Esophagus squamous epithelium (tissue), 5 donors: ENCODE data around the gene ADORA2A. TPM values are rescaled to one million over a fixed set of nuclear protein-coding genes. Genes with fewer than 3 reads are reported as not detected.

Experiments
- DNase-seq: peaks from one replicate; lab custom pipeline; 2025; lab: John Stamatoyannopoulos, UW
- H3K27ac ChIP-seq, 4 donors: fragments of 200-600 bp; sonication (generic); one replicate each; pipeline ENCODE4 v1.5.1; 2016 to 2019; ENCODE audit warnings: mild to moderate bottlenecking in 1 of 4
- H3K27me3 ChIP-seq, 4 donors: fragments of 200-600 bp; sonication (generic); 1 replicate in 3 of 4; 2 replicates in 1 of 4; pipeline versions ENCODE4 v1.5.1 to v1.6.0; 2017 to 2021; ENCODE audit warnings: antibody characterized with exemption in 1 of 4
- H3K36me3 ChIP-seq, 3 donors: fragments of 200-600 bp; sonication (generic); one replicate each; pipeline ENCODE4 v1.5.1; 2016 to 2019
- H3K4me1 ChIP-seq, 3 donors: fragments of 200-600 bp; sonication (generic); one replicate each; pipeline ENCODE4 v1.5.1; 2017 to 2019
- H3K4me3 ChIP-seq, 4 donors: fragments of 200-600 bp; sonication (generic); 1 replicate in 3 of 4; 2 replicates in 1 of 4; pipeline ENCODE4 v1.5.1; 2016 to 2019; ENCODE audit warnings: mild to moderate bottlenecking in 2 of 4, moderate library complexity in 1 of 4
- H3K9me3 ChIP-seq, 3 donors: fragments of 200-600 bp; sonication (generic); one replicate each; pipeline ENCODE4 v1.5.1; 2016 to 2019
- POLR2A ChIP-seq, 4 donors: fragments of 450-650 bp; IDR thresholded peaks; one replicate each; pipeline ENCODE4 v1.6.1; 2017; ENCODE audit warnings: antibody characterized with exemption in 4 of 4, mild to moderate bottlenecking in 4 of 4, moderate library complexity in 3 of 4
- WGBS, 2 donors: methylation state at CpG; one replicate each; pipeline ENCODE4 v1.1.5; 2018; 5-methylcytosine and 5-hydroxymethylcytosine counted together
- intact Hi-C: fragments of 100-400 bp; cut with DNase I; formaldehyde crosslinking; loops from one replicate; pipeline ENCODE4 v1.15.0; 2022
- total RNA-seq, 4 donors: library from RNA; depleted of rRNA; stranded (reverse); fragments of >200 nt; gene quantifications; one replicate each; pipeline ENCODE4 v1.1.0, GENCODE V29; 2016
- TF ChIP-seq, protein P1 (sequence below), 6 experiments: fragments of 450-650 bp in 4 of 6; fragments of 200-600 bp in 2 of 6; sonication (generic) in 2 of 6; IDR thresholded peaks; one replicate each; pipeline ENCODE4 v1.5.1; 2016 to 2019; ENCODE audit warnings: antibody characterized with exemption in 6 of 6, mild to moderate bottlenecking in 4 of 6, moderate library complexity in 4 of 6
- donor health status: DM: yes; HTN: yes; CAD: no.

The ADORA2A gene
- total RNA-seq, 4 donors from 2014 or later = 1.0 to 4.0 (median 2.4) TPM

DNA sequence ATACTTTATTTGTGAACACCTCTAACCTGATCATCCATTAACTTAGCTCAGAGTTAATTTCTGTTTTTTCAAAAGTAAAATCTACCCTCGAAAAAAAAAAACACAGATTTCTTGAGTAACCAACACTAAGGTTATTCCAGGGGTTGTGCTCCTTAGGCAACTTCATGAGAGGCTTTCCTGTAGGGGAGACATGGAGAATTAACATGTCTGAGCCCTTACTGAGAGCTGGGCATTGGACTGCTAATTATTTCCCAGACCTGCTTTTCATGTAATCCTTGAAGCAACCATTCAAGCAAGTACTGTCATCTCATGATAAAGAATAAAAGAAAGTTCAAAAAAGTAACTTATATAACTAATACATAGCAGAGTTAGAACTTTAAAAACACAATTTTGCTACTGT is 54.2 kb downstream of the ADORA2A start:
- DNase-seq = no peak
- Histone ChIP-seq H3K9me3 (no peaks in the 10 kb centered on the region), H3K4me3 (no peak overlapping the region), H3K36me3 (no peaks in the 10 kb centered on the region), H3K27me3 (no peaks in the 10 kb centered on the region), H3K27ac (no peak overlapping the region), H3K4me1 (peaks cover 3 to 22% (median 6%) of the 10 kb centered on the region in 3 donors)
- WGBS, 2 donors = 38 to 83% methylated on average over 1 of the region's 1 CpG
- no peak for TF ChIP-seq POLR2A (IDR thresholded peaks at IDR 0.05)
- TF ChIP-seq, protein P1, sequence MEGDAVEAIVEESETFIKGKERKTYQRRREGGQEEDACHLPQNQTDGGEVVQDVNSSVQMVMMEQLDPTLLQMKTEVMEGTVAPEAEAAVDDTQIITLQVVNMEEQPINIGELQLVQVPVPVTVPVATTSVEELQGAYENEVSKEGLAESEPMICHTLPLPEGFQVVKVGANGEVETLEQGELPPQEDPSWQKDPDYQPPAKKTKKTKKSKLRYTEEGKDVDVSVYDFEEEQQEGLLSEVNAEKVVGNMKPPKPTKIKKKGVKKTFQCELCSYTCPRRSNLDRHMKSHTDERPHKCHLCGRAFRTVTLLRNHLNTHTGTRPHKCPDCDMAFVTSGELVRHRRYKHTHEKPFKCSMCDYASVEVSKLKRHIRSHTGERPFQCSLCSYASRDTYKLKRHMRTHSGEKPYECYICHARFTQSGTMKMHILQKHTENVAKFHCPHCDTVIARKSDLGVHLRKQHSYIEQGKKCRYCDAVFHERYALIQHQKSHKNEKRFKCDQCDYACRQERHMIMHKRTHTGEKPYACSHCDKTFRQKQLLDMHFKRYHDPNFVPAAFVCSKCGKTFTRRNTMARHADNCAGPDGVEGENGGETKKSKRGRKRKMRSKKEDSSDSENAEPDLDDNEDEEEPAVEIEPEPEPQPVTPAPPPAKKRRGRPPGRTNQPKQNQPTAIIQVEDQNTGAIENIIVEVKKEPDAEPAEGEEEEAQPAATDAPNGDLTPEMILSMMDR (IDR thresholded peaks at IDR 0.05) = no peak
- intact Hi-C loops = no loop called here

DNA sequence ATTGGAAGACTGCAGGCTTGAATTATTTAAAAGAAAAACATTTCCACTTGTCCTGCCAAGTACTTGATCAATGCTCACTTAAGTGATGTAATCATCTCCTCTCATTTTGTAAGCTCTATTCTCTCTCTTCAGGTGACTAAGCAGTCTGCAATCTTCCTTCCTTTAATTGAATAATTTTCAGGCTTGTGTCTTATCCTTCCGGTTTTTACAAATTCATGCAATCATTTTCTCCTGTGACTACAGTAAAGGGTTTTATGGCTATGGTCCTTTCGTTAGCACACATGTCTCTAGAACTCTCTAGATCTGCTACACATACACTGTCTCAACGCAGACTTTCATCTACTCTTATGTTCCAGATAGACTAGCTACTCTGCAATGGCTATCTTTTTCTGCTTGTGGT is 55.2 kb downstream of the ADORA2A start:
- Histone ChIP-seq H3K4me3 (no peak overlapping the region), H3K27me3 (no peaks in the 10 kb centered on the region), H3K4me1 (peaks cover 4 to 22% (median 6%) of the 10 kb centered on the region in 3 donors), H3K9me3 (no peaks in the 10 kb centered on the region), H3K36me3 (no peaks in the 10 kb centered on the region), H3K27ac (no peak overlapping the region)
- intact Hi-C loops = no loop called here
- 17 to 25% methylated on average over 3 of the region's 3 CpGs for WGBS, 2 donors
- TF ChIP-seq, protein P1 (IDR thresholded peaks at IDR 0.05) = no peak
- TF ChIP-seq POLR2A (IDR thresholded peaks at IDR 0.05) = no peak
- no peak for DNase-seq

DNA sequence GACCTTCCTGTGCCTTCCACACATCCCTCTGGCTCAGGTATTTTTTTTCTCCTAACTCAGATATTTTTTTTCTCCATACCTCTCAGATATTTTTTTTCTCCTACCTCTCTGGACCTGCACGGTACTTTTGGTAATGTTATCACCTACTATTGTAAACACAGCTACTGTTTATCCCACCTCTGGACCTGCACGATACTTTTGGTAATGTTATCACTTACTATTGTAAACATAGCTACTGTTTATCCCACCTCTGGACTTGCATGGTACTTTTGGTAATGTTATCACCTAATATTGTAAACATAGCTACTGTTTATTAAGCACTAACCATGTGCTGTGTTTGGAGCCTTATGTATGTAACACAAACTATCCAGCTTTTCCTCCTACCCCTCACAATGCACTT is 55.6 kb downstream of the ADORA2A start:
- Histone ChIP-seq H3K4me3 (no peak overlapping the region), H3K4me1 (peaks cover 4 to 22% (median 6%) of the 10 kb centered on the region in 3 donors), H3K9me3 (no peaks in the 10 kb centered on the region), H3K27ac (no peak overlapping the region), H3K27me3 (no peaks in the 10 kb centered on the region), H3K36me3 (no peaks in the 10 kb centered on the region)
- DNase-seq = no peak
- intact Hi-C loops = no loop called here
- 48 to 51% methylated on average over 2 of the region's 2 CpGs for WGBS, 2 donors
- TF ChIP-seq POLR2A (IDR thresholded peaks at IDR 0.05) = no peak
- TF ChIP-seq, protein P1 (IDR thresholded peaks at IDR 0.05) = no peak

DNA sequence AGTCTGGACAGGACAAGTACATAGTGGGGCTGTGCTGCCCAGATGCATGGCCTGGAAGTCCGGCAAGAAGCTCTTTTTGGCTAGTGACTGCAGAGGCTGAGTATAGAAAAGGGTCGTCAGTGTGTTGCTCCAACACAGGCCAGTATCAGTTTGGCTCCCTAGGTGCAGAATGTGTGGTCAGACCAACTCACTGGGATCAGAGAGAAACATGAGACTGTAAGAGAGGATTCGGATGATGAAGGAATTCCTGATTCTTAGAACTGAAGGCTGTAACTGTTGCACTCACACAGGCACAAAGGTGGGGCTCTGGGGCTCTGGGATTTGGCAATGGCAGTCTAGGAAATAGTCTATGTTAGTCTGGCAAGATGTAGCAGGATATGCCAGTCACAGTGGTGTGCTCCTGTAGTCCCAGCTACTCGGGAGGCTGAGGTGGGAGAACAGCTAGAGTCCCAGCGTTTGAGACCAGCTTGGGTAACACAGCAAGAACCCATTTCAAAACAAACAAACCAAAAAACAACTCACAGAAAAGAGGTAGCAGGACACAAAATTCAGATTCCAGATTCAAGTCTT is 56.7 kb downstream of the ADORA2A start:
- Histone ChIP-seq H3K4me3 (no peak overlapping the region), H3K27ac (no peak overlapping the region), H3K27me3 (no peaks in the 10 kb centered on the region), H3K4me1 (peaks cover 4 to 22% (median 6%) of the 10 kb centered on the region in 3 donors), H3K9me3 (no peaks in the 10 kb centered on the region), H3K36me3 (no peaks in the 10 kb centered on the region)
- TF ChIP-seq, protein P1 (IDR thresholded peaks at IDR 0.05) = no peak
- no peak for TF ChIP-seq POLR2A (IDR thresholded peaks at IDR 0.05)
- intact Hi-C loops = no loop called here
- WGBS, 2 donors = 70 to 72% methylated on average over 5 of the region's 5 CpGs
- no peak for DNase-seq

DNA sequence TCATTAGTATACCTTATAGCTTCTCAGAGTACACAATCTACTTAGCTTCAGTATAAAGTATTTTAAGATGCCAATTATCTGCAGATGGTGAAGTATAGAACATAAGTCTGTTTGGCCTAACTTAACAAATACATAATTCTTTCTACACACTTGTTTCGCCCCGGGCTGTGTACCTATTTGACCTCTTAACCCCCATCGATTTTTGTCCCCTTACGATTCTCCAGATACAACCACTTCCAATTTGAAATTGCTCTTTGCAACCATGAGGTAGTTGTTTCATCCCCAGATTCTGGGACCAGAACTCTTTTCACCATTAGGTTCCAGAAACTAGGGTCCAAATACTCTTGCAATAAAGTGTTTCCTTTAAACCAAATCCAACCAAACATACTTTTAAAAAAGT is 57.8 kb downstream of the ADORA2A start:
- TF ChIP-seq, protein P1 (IDR thresholded peaks at IDR 0.05) = no peak
- no peak for TF ChIP-seq POLR2A (IDR thresholded peaks at IDR 0.05)
- intact Hi-C loops = no loop called here
- Histone ChIP-seq H3K27ac (no peak overlapping the region), H3K27me3 (no peaks in the 10 kb centered on the region), H3K4me1 (peaks cover 4 to 22% (median 6%) of the 10 kb centered on the region in 3 donors), H3K36me3 (no peaks in the 10 kb centered on the region), H3K9me3 (no peaks in the 10 kb centered on the region), H3K4me3 (no peak overlapping the region)
- DNase-seq = no peak
- 91 to 94% methylated on average over 4 of the region's 4 CpGs for WGBS, 2 donors
